ENCODE measurements around the gene VSTM2L. TPM values are rescaled to one million over a fixed set of nuclear protein-coding genes. Genes with fewer than 3 reads are reported as not detected.

VSTM2L gene
- polyA plus RNA-seq, 1 donor from 2014 or later, result 22.1 TPM

DNA sequence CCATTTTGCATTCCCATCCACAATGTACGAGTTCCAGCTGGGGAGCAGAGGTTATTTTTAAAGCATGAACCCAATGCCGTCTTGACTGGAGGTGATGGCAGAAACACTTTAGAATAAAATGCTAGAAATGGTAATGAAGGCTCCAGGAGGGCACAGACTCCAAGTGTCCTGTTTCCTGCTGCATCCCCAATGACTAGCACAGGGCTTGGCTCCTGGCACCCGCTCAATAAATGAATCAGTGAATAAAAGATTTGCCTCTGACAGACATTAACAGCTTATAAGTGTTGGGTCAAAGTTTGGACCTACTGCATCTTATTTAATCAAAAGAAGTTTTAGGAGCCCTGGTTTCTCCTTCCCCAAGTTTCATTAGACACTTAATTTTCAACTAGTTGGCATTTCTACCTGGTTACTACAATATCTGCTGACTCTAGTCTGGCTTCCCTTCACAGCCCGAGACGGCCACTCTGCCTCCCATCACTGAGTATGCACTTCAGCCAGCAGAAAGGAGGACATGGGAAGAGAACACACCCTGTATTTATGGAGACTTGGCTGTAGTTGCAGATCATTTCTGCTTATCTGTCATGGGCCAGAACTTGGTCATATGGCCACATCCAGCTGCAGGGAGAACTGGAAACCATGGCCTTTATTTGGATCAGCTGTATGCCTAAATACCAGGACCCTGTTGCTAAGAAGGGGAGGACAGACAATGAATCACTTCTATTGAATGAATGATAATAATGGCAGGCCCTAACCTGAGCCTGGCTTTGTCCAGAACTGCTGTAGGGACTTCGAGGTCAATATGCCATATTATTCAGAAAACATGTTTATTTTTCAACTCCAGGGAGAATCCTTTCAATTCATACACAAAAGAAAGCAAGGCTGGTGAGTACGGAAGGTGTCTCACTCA lies 67.3 kb downstream of the VSTM2L start:
- Histone ChIP-seq H3K27me3 (ENCODE audit: insufficient read depth, low read depth, low read length) (no peaks in the 10 kb centered on the region), H3K9me3 (ENCODE audit: low read length) (no peaks in the 10 kb centered on the region), H2AFZ (ENCODE audit: low read depth, low read length) (no peak overlapping the region), H3F3A (ENCODE audit: insufficient read depth, low read length, poor library complexity, severe bottlenecking) (no peaks in the 10 kb centered on the region), H3K9me2 (ENCODE audit: insufficient read depth, low read length) (no peaks in the 10 kb centered on the region), H3K9ac (ENCODE audit: low read length) (no peak overlapping the region), H3K4me3 (ENCODE audit: low read length) (no peak overlapping the region), H4K20me1 (ENCODE audit: insufficient read depth) (no peaks in the 10 kb centered on the region), H3K79me2 (replicated peaks; ENCODE audit: insufficient read depth, low read length) (no peaks in the 10 kb centered on the region), H3K27ac (ENCODE audit: low read length) (no peak overlapping the region), H3K36me3 (ENCODE audit: insufficient read depth, low read length) (no peaks in the 10 kb centered on the region), H3K4me2 (ENCODE audit: low read length) (no peak overlapping the region)
- TF ChIP-seq SMC3 (conservative IDR thresholded peaks at IDR 0.05; ENCODE audit: poor library complexity) (no peak), POLR2AphosphoS5 (IDR thresholded peaks at IDR 0.05) (no peak), EP300 (conservative IDR thresholded peaks at IDR 0.05; ENCODE audit: poor library complexity, severe bottlenecking) (no peak), RAD21 (conservative IDR thresholded peaks at IDR 0.05) (no peak), EZH2 (IDR thresholded peaks at IDR 0.05; ENCODE audit: borderline replicate concordance, insufficient read depth, low read length, poor library complexity, severe bottlenecking) (no peak), MXI1 (conservative IDR thresholded peaks at IDR 0.05; ENCODE audit: poor library complexity, severe bottlenecking) (no peak), TAF1 (IDR thresholded peaks at IDR 0.05; ENCODE audit: low read depth) (no peak)
- TF ChIP-seq, protein P1, sequence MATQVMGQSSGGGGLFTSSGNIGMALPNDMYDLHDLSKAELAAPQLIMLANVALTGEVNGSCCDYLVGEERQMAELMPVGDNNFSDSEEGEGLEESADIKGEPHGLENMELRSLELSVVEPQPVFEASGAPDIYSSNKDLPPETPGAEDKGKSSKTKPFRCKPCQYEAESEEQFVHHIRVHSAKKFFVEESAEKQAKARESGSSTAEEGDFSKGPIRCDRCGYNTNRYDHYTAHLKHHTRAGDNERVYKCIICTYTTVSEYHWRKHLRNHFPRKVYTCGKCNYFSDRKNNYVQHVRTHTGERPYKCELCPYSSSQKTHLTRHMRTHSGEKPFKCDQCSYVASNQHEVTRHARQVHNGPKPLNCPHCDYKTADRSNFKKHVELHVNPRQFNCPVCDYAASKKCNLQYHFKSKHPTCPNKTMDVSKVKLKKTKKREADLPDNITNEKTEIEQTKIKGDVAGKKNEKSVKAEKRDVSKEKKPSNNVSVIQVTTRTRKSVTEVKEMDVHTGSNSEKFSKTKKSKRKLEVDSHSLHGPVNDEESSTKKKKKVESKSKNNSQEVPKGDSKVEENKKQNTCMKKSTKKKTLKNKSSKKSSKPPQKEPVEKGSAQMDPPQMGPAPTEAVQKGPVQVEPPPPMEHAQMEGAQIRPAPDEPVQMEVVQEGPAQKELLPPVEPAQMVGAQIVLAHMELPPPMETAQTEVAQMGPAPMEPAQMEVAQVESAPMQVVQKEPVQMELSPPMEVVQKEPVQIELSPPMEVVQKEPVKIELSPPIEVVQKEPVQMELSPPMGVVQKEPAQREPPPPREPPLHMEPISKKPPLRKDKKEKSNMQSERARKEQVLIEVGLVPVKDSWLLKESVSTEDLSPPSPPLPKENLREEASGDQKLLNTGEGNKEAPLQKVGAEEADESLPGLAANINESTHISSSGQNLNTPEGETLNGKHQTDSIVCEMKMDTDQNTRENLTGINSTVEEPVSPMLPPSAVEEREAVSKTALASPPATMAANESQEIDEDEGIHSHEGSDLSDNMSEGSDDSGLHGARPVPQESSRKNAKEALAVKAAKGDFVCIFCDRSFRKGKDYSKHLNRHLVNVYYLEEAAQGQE (IDR thresholded peaks at IDR 0.05; ENCODE audit: borderline replicate concordance), result no peak
- TF ChIP-seq, protein P2, sequence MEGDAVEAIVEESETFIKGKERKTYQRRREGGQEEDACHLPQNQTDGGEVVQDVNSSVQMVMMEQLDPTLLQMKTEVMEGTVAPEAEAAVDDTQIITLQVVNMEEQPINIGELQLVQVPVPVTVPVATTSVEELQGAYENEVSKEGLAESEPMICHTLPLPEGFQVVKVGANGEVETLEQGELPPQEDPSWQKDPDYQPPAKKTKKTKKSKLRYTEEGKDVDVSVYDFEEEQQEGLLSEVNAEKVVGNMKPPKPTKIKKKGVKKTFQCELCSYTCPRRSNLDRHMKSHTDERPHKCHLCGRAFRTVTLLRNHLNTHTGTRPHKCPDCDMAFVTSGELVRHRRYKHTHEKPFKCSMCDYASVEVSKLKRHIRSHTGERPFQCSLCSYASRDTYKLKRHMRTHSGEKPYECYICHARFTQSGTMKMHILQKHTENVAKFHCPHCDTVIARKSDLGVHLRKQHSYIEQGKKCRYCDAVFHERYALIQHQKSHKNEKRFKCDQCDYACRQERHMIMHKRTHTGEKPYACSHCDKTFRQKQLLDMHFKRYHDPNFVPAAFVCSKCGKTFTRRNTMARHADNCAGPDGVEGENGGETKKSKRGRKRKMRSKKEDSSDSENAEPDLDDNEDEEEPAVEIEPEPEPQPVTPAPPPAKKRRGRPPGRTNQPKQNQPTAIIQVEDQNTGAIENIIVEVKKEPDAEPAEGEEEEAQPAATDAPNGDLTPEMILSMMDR (IDR thresholded peaks at IDR 0.05; ENCODE audit: poor library complexity, severe bottlenecking), result no peak

DNA sequence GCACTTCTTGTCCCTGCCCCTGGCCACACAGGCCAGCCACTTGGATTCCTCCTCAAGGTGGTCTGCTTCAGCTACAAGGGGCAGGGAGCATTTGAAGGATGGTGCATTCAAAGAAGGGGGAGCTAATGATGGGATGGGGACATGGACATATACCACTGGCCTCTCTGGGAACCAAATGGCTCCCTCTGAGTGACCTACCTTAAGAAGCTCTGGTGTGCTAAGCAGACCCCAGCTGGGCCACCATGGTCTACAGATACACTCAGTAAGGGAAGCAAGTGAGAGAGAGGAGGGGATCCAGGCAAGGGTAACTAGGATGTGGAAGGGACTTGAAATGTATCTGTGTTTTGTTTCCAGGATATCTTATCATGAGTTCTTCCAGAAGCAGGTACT lies 67.9 kb downstream of the VSTM2L start:
- Histone ChIP-seq H3K4me3 (ENCODE audit: low read length) (no peak overlapping the region), H2AFZ (ENCODE audit: low read depth, low read length) (no peak overlapping the region), H3K9me3 (ENCODE audit: low read length) (no peaks in the 10 kb centered on the region), H3K9me2 (ENCODE audit: insufficient read depth, low read length) (no peaks in the 10 kb centered on the region), H3K27ac (ENCODE audit: low read length) (no peak overlapping the region), H3K4me2 (ENCODE audit: low read length) (no peak overlapping the region), H3K9ac (ENCODE audit: low read length) (no peak overlapping the region), H3K36me3 (ENCODE audit: insufficient read depth, low read length) (no peaks in the 10 kb centered on the region), H3K27me3 (ENCODE audit: insufficient read depth, low read depth, low read length) (no peaks in the 10 kb centered on the region), H3F3A (ENCODE audit: insufficient read depth, low read length, poor library complexity, severe bottlenecking) (no peaks in the 10 kb centered on the region), H3K79me2 (replicated peaks; ENCODE audit: insufficient read depth, low read length) (no peaks in the 10 kb centered on the region), H4K20me1 (ENCODE audit: insufficient read depth) (no peaks in the 10 kb centered on the region)
- TF ChIP-seq TAF1 (IDR thresholded peaks at IDR 0.05; ENCODE audit: low read depth) (no peak), POLR2AphosphoS5 (IDR thresholded peaks at IDR 0.05) (no peak), EZH2 (IDR thresholded peaks at IDR 0.05; ENCODE audit: borderline replicate concordance, insufficient read depth, low read length, poor library complexity, severe bottlenecking) (no peak), MXI1 (conservative IDR thresholded peaks at IDR 0.05; ENCODE audit: poor library complexity, severe bottlenecking) (no peak), RAD21 (conservative IDR thresholded peaks at IDR 0.05) (no peak), EP300 (conservative IDR thresholded peaks at IDR 0.05; ENCODE audit: poor library complexity, severe bottlenecking) (no peak), SMC3 (conservative IDR thresholded peaks at IDR 0.05; ENCODE audit: poor library complexity) (no peak)
- TF ChIP-seq, protein P1 (IDR thresholded peaks at IDR 0.05; ENCODE audit: borderline replicate concordance), result no peak
- TF ChIP-seq, protein P2 (IDR thresholded peaks at IDR 0.05; ENCODE audit: poor library complexity, severe bottlenecking), result no peak
